Vagina (tissue), 2 donors: Measurements from ENCODE around the gene GALNT6.

ENCODE experiments used
- CTCF ChIP-seq, 3 experiments: fragments of 450-650 bp in 2 of 3; fragments of 200-600 bp in 1 of 3; sonication (generic) in 1 of 3; IDR thresholded peaks; one replicate each; pipeline ENCODE4 v1.5.1; 2017 to 2019; ENCODE audit warnings: antibody characterized with exemption in 3 of 3, mild to moderate bottlenecking in 2 of 3, moderate library complexity in 2 of 3
- POLR2A ChIP-seq, 2 donors: fragments of 450-650 bp; IDR thresholded peaks; one replicate each; pipeline ENCODE4 v1.6.1; 2017; ENCODE audit warnings: antibody characterized with exemption in 2 of 2, mild to moderate bottlenecking in 2 of 2, moderate library complexity in 2 of 2
- POLR2AphosphoS5 ChIP-seq, 2 donors: sonication (generic); formaldehyde crosslinking; IDR thresholded peaks; one replicate each; pipeline ENCODE4 v1.9.0; 2017; ENCODE audit warnings: antibody characterized with exemption in 2 of 2, mild to moderate bottlenecking in 2 of 2, low read depth in 1 of 2; ENCODE audit not compliant: insufficient read depth in 1 of 2

- no peak for TF ChIP-seq CTCF (IDR thresholded peaks at IDR 0.05)
- TF ChIP-seq POLR2AphosphoS5 (IDR thresholded peaks at IDR 0.05; ENCODE audit: insufficient read depth in 1 of 2, low read depth in 1 of 2): no peak
- no peak for TF ChIP-seq POLR2A (IDR thresholded peaks at IDR 0.05)
Observed at GRCh38 chr12:51339750-51340149, 51.5 kb downstream of the GALNT6 start.
